Tibial nerve (tissue), 4 donors: ENCODE measurements around the gene CEP104. TPM values are rescaled to one million over a fixed set of nuclear protein-coding genes. Genes with fewer than 3 reads are reported as not detected.

Experiments used
- DNase-seq, 2 donors: peaks; one replicate each; pipeline ENCODE4 v3.0.0-alpha.2; 2019; ENCODE audit warnings: low spot score in 2 of 2
- H3K27ac ChIP-seq, 4 donors: fragments of 200-600 bp; sonication (generic) in 3 of 4; one replicate each; pipeline ENCODE4 v1.5.1; 2017 to 2019; ENCODE audit warnings: mild to moderate bottlenecking in 1 of 4
- H3K27me3 ChIP-seq, 2 donors: fragments of 200-600 bp; sonication (generic) in 1 of 2; one replicate each; pipeline versions ENCODE4 v1.5.1 to v1.6.0; 2017 to 2019
- H3K36me3 ChIP-seq, 3 donors: fragments of 200-600 bp; sonication (generic); one replicate each; pipeline ENCODE4 v1.5.1; 2018 to 2019
- H3K4me1 ChIP-seq, 4 donors: fragments of 200-600 bp; sonication (generic) in 3 of 4; one replicate each; pipeline ENCODE4 v1.5.1; 2017 to 2019
- H3K4me3 ChIP-seq, 4 donors: fragments of 200-600 bp; sonication (generic) in 3 of 4; one replicate each; pipeline ENCODE4 v1.5.1; 2017 to 2019; ENCODE audit warnings: mild to moderate bottlenecking in 1 of 4, moderate library complexity in 1 of 4
- H3K9me3 ChIP-seq, 4 donors: fragments of 200-600 bp; sonication (generic) in 3 of 4; one replicate each; pipeline ENCODE4 v1.5.1; 2017 to 2019
- EP300 ChIP-seq, 2 donors: sonication (generic); formaldehyde crosslinking; IDR thresholded peaks; one replicate each; pipeline ENCODE4 v1.6.1; 2017; ENCODE audit warnings: antibody characterized with exemption in 2 of 2, mild to moderate bottlenecking in 1 of 2
- POLR2A ChIP-seq, 2 donors: fragments of 450-650 bp; IDR thresholded peaks; one replicate each; pipeline ENCODE4 v1.6.1; 2017; ENCODE audit warnings: antibody characterized with exemption in 2 of 2, mild to moderate bottlenecking in 2 of 2, moderate library complexity in 2 of 2
- WGBS, 2 donors: methylation state at CpG; one replicate each; pipeline ENCODE4 v1.1.5; 2018; 5-methylcytosine and 5-hydroxymethylcytosine counted together
- total RNA-seq, 4 donors: library from RNA; depleted of rRNA; stranded (reverse); fragments of >200 nt; gene quantifications; one replicate each; pipeline ENCODE4 v1.1.0, GENCODE V29; 2016
- TF ChIP-seq, protein P1 (sequence below), 5 experiments: fragments of 200-600 bp in 3 of 5; fragments of 450-650 bp in 2 of 5; sonication (generic) in 3 of 5; IDR thresholded peaks; one replicate each; pipeline ENCODE4 v1.5.1; 2016 to 2019; ENCODE audit warnings: antibody characterized with exemption in 5 of 5, mild to moderate bottlenecking in 3 of 5, moderate library complexity in 2 of 5

The CEP104 gene
- total RNA-seq, 4 donors from 2014 or later: 41.5 to 68.6 (median 48.0) TPM

DNA sequence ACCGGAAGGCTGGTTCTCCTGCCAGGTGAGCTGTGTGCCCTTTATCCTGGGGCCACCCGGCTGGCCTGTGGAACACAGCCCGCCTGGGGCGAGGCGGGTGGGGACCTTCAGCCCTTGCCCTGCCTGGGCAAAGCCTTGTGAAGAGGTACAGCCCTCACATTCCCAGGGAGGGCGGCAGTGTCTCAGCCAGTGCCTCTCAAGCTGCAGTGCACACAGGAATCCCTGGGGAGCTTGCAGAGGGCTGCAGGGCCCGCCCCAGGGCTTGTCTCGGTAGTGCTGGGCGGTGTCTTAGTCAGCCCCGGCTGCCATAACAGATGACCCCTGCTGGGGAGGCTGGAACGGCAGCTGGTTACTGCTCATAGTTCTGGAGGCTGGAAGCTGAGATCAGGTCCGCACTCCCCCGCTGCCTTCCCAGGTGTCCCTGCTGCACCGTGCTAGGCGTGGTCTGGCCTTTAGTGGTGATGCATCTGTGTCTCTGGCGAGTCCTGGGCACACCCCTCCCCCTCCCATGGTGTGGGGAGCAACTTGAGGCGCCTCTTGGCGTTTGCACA is 12.8 kb upstream of the CEP104 start:
- H3K27me3 ChIP-seq: no peaks in the 10 kb centered on the region
- no peak for DNase-seq
- TF ChIP-seq, protein P1, sequence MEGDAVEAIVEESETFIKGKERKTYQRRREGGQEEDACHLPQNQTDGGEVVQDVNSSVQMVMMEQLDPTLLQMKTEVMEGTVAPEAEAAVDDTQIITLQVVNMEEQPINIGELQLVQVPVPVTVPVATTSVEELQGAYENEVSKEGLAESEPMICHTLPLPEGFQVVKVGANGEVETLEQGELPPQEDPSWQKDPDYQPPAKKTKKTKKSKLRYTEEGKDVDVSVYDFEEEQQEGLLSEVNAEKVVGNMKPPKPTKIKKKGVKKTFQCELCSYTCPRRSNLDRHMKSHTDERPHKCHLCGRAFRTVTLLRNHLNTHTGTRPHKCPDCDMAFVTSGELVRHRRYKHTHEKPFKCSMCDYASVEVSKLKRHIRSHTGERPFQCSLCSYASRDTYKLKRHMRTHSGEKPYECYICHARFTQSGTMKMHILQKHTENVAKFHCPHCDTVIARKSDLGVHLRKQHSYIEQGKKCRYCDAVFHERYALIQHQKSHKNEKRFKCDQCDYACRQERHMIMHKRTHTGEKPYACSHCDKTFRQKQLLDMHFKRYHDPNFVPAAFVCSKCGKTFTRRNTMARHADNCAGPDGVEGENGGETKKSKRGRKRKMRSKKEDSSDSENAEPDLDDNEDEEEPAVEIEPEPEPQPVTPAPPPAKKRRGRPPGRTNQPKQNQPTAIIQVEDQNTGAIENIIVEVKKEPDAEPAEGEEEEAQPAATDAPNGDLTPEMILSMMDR (IDR thresholded peaks at IDR 0.05): no peak
- TF ChIP-seq POLR2A (IDR thresholded peaks at IDR 0.05) (no peak), EP300 (IDR thresholded peaks at IDR 0.05) (no peak)
- no peaks in the 10 kb centered on the region for H3K4me1 ChIP-seq
- H3K36me3 ChIP-seq: peaks cover 0 to 93% (median 0%) of the 10 kb centered on the region in 3 donors
- H3K4me3 ChIP-seq: no peak overlapping the region
- 73 to 92% methylated on average over 9 to 16 of the region's 18 CpGs for WGBS, 2 donors
- H3K27ac ChIP-seq: no peak overlapping the region
- H3K9me3 ChIP-seq: no peaks in the 10 kb centered on the region

DNA sequence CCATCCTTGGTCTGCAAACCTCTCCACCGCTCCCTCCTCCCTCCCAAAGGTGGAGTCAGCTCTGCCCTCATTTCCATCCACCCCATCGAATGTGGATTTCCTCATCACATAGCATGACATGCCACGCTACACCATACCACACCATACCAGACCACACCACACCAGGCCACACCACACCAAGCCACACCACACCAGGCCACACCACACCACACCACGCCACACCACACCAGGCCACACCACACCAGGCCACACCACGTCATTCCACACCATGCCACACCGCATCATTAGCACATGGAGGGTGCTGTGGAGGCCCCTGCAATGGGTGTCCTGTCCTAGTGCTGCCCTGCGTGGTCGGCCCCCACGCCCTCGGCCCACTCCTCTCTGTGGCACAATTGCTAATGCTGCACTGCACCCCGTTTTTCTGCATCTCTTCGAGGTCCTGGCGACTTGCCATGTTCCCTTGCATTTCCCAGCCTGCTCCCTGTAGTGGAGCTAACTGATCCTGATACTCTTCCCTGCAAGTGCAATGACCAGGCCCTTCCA is 11.5 kb upstream of the CEP104 start:
- H3K4me1 ChIP-seq: peaks cover 0 to 12% (median 0%) of the 10 kb centered on the region in 4 donors
- no peak for TF ChIP-seq POLR2A (IDR thresholded peaks at IDR 0.05)
- TF ChIP-seq, protein P1 (IDR thresholded peaks at IDR 0.05): no peak
- DNase-seq: no peak
- no peak overlapping the region for H3K4me3 ChIP-seq
- H3K27me3 ChIP-seq: no peaks in the 10 kb centered on the region
- no peaks in the 10 kb centered on the region for H3K9me3 ChIP-seq
- H3K36me3 ChIP-seq: peaks cover 0 to 82% (median 0%) of the 10 kb centered on the region in 3 donors
- H3K27ac ChIP-seq: no peak overlapping the region
- WGBS, 2 donors: 70 to 92% methylated on average over 13 of the region's 13 CpGs

DNA sequence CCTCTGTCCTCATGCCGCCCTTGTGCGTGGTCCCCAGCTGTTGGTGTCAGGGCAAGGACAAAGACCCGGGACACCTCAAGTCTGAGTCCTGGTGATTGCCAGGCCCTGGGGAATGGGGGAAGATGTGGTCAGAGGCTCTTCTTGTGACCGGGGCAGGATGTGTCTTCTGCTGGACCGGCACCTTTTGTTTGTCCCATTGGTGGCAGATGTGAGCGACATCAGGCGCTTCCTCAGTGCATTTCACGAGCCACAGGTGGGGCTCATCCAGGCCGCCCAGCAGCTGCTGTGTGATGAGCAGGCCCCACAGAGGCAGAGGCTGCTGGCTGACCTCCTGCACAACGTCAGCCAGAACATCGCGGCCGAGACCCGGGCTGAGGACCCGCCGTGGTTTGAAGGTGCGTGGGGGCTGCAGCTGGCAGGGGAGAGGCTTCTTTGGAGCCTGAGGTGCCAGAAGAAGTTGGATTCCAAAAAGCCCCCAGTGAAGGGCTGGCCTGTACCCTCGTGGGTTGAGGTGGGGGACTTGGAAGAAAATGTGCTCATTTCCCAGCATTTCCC is 8.7 kb upstream of the CEP104 start:
- TF ChIP-seq EP300 (IDR thresholded peaks at IDR 0.05) (no peak), POLR2A (IDR thresholded peaks at IDR 0.05) (no peak)
- TF ChIP-seq, protein P1 (IDR thresholded peaks at IDR 0.05): no peak
- peaks cover 0 to 18% (median 0%) of the 10 kb centered on the region in 4 donors for H3K4me1 ChIP-seq
- DNase-seq: no peak
- no peak overlapping the region for H3K27ac ChIP-seq
- H3K4me3 ChIP-seq: no peak overlapping the region
- no peaks in the 10 kb centered on the region for H3K27me3 ChIP-seq
- WGBS, 2 donors: 62 to 68% methylated on average over 16 to 18 of the region's 18 CpGs
- H3K9me3 ChIP-seq: no peaks in the 10 kb centered on the region
- H3K36me3 ChIP-seq: peaks cover 0 to 63% (median 0%) of the 10 kb centered on the region in 3 donors

DNA sequence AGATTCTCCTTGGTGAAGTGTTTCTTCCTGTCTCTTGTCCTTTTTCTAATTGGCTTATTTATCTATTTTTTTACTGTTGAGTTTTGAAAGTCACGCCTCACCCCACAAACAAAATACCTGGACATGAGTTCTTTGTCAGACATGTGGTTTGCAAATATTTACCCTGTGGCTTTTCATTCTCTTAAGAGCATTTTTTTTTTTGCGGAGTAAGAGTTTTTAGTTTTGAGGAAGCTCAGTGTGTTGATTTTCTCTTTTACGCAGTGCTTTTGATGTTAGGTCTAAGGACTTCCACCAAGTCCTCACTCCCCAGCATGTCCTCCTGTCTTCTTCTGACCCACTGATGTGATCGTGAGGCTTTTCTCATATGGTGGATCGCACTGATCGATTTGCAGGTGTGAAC is 7.9 kb upstream of the CEP104 start:
- Histone ChIP-seq H3K27ac (no peak overlapping the region), H3K9me3 (no peaks in the 10 kb centered on the region), H3K27me3 (no peaks in the 10 kb centered on the region), H3K4me3 (no peak overlapping the region), H3K36me3 (peaks cover 0 to 63% (median 0%) of the 10 kb centered on the region in 3 donors), H3K4me1 (peaks cover 0 to 18% (median 0%) of the 10 kb centered on the region in 4 donors)
- TF ChIP-seq, protein P1 (IDR thresholded peaks at IDR 0.05): no peak
- TF ChIP-seq POLR2A (IDR thresholded peaks at IDR 0.05) (no peak), EP300 (IDR thresholded peaks at IDR 0.05) (no peak)
- no peak for DNase-seq
- WGBS, 2 donors: 81 to 87% methylated on average over 6 of the region's 6 CpGs

DNA sequence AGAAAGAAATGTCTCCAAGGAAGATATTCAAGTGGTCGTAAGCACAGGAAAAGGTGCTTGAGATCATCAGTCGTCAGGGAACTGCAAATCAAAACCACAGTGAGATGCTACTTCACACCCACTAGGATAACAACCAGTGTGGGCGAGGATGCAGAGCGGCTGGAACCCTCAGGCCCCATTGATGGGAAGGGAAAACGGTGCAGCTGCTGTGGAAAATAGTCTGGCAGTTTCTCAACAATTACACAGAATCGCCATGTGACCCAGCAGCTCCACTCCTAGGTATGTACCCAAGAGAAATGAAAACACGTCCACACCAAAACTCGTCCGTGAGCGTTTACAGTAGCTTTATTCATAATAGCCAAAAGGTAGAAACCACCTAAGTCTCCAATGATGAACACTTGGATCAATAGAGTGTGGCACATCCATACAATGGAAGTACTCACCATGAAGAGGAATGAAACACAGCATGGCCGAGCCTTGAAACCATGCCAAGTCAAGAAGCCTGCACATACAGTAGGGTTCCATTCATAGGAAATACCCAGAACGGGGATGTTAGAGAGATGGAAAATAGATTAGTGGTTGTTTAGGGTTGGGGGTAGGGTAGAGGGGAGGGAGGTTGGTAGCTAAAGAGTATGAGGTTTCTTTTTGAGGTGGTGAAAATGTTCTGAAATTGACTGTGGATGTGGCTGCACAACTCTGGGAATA is 6.4 kb upstream of the CEP104 start:
- H3K36me3 ChIP-seq: peaks cover 0 to 54% (median 0%) of the 10 kb centered on the region in 3 donors
- H3K4me3 ChIP-seq: no peak overlapping the region
- TF ChIP-seq EP300 (IDR thresholded peaks at IDR 0.05) (no peak), POLR2A (IDR thresholded peaks at IDR 0.05) (no peak)
- TF ChIP-seq, protein P1 (IDR thresholded peaks at IDR 0.05): no peak
- no peak for DNase-seq
- WGBS, 2 donors: 40 to 46% methylated on average over 12 of the region's 12 CpGs
- no peaks in the 10 kb centered on the region for H3K27me3 ChIP-seq
- peaks cover 0 to 27% (median 3%) of the 10 kb centered on the region in 4 donors for H3K4me1 ChIP-seq
- H3K9me3 ChIP-seq: no peaks in the 10 kb centered on the region
- H3K27ac ChIP-seq: peak overlapping the region in 2 of 4 donors; percentile 42
